ENCODE measurements around the gene SEC16A. TPM values are rescaled to one million over a fixed set of nuclear protein-coding genes. Genes with fewer than 3 reads are reported as not detected.

SEC16A gene
- total RNA-seq, 4 donors from 2014 or later: 35.5 to 71.0 (median 50.5) TPM

DNA sequence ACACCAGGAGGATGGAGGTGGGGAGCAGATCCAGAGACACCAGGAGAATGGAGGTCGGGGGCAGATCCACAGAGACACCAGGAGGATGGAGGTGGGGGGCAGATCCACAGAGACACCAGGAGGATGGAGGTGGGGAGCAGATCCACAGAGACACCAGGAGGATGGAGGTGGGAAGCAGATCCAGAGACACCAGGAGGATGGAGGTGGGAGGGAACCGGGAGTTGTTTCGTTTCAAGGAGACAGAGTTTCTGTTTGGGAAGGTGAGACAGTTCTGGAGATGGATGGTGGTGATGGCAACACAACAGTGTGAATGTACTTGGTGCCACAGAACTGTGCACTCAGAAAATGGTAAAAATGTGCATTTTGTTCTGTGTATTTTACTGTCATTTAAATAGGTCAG is 34.2 kb downstream of the SEC16A start:
- WGBS, 2 donors (ENCODE audit: low coverage in 1 of 2): 76 to 84% methylated on average over 3 of the region's 3 CpGs
- no peaks in the 10 kb centered on the region for H3K9me3 ChIP-seq
- H3K4me3 ChIP-seq: no peak overlapping the region
- TF ChIP-seq, protein P1, sequence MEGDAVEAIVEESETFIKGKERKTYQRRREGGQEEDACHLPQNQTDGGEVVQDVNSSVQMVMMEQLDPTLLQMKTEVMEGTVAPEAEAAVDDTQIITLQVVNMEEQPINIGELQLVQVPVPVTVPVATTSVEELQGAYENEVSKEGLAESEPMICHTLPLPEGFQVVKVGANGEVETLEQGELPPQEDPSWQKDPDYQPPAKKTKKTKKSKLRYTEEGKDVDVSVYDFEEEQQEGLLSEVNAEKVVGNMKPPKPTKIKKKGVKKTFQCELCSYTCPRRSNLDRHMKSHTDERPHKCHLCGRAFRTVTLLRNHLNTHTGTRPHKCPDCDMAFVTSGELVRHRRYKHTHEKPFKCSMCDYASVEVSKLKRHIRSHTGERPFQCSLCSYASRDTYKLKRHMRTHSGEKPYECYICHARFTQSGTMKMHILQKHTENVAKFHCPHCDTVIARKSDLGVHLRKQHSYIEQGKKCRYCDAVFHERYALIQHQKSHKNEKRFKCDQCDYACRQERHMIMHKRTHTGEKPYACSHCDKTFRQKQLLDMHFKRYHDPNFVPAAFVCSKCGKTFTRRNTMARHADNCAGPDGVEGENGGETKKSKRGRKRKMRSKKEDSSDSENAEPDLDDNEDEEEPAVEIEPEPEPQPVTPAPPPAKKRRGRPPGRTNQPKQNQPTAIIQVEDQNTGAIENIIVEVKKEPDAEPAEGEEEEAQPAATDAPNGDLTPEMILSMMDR (IDR thresholded peaks at IDR 0.05): no peak
- TF ChIP-seq EP300 (IDR thresholded peaks at IDR 0.05): no peak
- H3K4me1 ChIP-seq: no peaks in the 10 kb centered on the region
- no peak for ATAC-seq
- no peaks in the 10 kb centered on the region for H3K27me3 ChIP-seq
- no peak overlapping the region for H3K27ac ChIP-seq
- H3K36me3 ChIP-seq: peaks cover 0 to 98% of the 10 kb centered on the region in 2 donors

DNA sequence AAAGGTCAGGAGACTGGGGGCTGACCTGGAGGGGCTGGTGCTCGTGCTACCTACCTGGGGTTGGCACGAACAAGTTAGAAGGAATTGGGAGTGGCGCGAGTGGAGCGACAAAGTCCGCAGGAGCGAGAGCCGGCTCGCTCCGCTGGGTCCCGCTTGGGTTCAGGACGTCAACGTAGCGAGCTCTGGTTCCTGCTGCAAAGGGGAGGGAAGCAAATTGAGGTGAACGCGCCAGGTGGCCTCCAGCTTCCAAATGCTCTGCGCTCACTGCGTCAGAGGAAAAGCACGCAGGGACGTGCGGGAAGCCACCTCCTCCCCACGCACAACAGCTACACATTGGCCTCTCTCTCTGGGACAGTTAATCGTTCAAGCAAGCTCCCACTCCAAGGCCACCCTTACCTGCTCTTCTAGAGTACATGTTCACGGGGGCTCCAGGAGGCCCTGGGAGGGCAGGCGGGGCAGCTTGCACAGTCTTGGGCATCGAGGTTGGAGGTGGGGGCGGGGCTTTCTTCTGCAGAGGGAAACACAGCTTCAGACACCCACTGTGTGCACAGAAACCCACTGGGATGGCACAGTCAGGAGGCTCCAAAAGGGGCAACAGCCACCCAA is 35.6 kb downstream of the SEC16A start:
- Histone ChIP-seq H3K4me1 (no peaks in the 10 kb centered on the region), H3K27ac (no peak overlapping the region), H3K4me3 (no peak overlapping the region), H3K9me3 (no peaks in the 10 kb centered on the region), H3K27me3 (no peaks in the 10 kb centered on the region), H3K36me3 (peaks cover 0 to 99% of the 10 kb centered on the region in 2 donors)
- no peak for ATAC-seq
- WGBS, 2 donors (ENCODE audit: low coverage in 1 of 2): 93% methylated on average over 8 of the region's 27 CpGs; no CpG with 5 or more reads in 1 of the 2 donors
- TF ChIP-seq POLR2A (IDR thresholded peaks at IDR 0.05) (no peak), EP300 (IDR thresholded peaks at IDR 0.05) (no peak), POLR2AphosphoS5 (IDR thresholded peaks at IDR 0.05) (no peak)
- TF ChIP-seq, protein P1 (IDR thresholded peaks at IDR 0.05): no peak

DNA sequence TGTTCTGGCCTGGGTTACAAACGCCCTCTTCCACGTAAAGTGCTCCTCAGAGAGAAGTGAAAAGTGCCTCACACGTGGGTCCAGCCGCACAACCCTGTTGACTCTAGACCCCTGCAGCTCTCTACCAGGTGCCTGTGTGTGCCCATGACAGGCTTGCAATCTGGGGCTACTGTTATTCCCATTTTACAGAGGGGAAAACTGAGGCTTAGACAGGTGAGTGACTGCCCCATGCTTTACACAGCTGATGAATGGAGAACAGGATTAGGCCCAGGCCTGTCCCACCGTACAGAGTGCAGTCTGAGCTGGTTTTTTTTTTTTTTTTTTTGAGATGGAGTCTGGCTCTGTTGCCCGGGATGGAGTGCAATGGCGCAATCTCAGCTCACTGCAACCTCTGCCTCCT is 37.0 kb downstream of the SEC16A start:
- Histone ChIP-seq H3K27ac (no peak overlapping the region), H3K27me3 (no peaks in the 10 kb centered on the region), H3K36me3 (peaks cover 0 to 100% of the 10 kb centered on the region in 2 donors), H3K4me1 (no peaks in the 10 kb centered on the region), H3K9me3 (no peaks in the 10 kb centered on the region), H3K4me3 (no peak overlapping the region)
- no peak for TF ChIP-seq EP300 (IDR thresholded peaks at IDR 0.05)
- no peak for TF ChIP-seq POLR2AphosphoS5 (IDR thresholded peaks at IDR 0.05)
- TF ChIP-seq POLR2A (IDR thresholded peaks at IDR 0.05): no peak
- TF ChIP-seq, protein P1 (IDR thresholded peaks at IDR 0.05): no peak
- WGBS, 2 donors (ENCODE audit: low coverage in 1 of 2): 88% methylated on average over 7 of the region's 7 CpGs; no CpG with 5 or more reads in 1 of the 2 donors
- ATAC-seq: no peak

DNA sequence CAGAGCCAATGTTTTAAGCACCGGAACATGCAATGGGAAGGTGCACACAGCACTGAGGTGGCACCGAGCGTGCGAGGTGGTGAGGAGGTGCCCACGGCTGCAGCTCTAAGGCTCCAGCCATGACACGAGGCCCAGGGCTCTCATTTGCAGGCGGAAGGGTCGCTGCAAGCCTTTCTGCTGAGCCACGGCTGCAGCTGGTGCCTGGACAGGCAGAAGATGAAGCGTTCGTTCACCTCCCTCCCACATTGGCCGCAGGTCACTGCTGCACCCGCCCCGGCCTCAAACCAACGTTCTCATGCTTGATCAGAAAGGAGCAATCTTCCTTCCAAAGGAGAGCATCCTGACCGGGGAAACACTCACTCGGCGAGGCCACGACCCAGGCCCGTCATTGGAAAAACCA is 38.7 kb downstream of the SEC16A start:
- TF ChIP-seq EP300 (IDR thresholded peaks at IDR 0.05): no peak
- no peak for TF ChIP-seq POLR2A (IDR thresholded peaks at IDR 0.05)
- no peak for TF ChIP-seq POLR2AphosphoS5 (IDR thresholded peaks at IDR 0.05)
- TF ChIP-seq, protein P1 (IDR thresholded peaks at IDR 0.05): no peak
- H3K36me3 ChIP-seq: peaks cover 0 to 87% of the 10 kb centered on the region in 2 donors
- H3K9me3 ChIP-seq: no peaks in the 10 kb centered on the region
- H3K4me3 ChIP-seq: no peak overlapping the region
- H3K27ac ChIP-seq: no peak overlapping the region
- peaks cover 0 to 11% (median 3%) of the 10 kb centered on the region in 3 donors for H3K4me1 ChIP-seq
- no peaks in the 10 kb centered on the region for H3K27me3 ChIP-seq
- ATAC-seq: no peak
- WGBS, 2 donors (ENCODE audit: low coverage in 1 of 2): 90% methylated on average over 5 of the region's 20 CpGs; no CpG with 5 or more reads in 1 of the 2 donors

DNA sequence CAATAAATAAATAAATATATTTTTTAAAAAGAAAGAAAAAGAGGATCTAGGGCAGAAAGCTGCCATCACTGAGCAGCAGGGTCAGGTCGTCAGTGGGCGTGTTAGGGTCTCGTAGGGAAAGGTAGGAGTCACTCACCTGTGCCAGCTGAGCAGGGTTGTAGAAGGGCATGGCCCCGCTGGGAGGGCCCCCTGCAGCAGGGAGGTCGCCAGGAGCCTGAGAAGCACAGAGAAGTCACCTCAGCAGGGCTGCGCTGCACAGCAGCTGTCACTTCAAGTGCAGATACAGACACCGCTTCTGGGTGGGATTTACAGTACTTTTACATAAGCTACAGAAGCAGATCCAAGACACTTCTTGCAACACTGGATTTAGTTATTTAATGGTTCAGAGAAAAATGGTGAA is 39.2 kb downstream of the SEC16A start:
- H3K9me3 ChIP-seq: no peaks in the 10 kb centered on the region
- 91 to 92% methylated on average over 4 to 6 of the region's 7 CpGs for WGBS, 2 donors (ENCODE audit: low coverage in 1 of 2)
- no peak overlapping the region for H3K27ac ChIP-seq
- H3K4me1 ChIP-seq: peaks cover 0 to 15% (median 3%) of the 10 kb centered on the region in 3 donors
- H3K36me3 ChIP-seq: peaks cover 0 to 82% of the 10 kb centered on the region in 2 donors
- H3K4me3 ChIP-seq: no peak overlapping the region
- no peaks in the 10 kb centered on the region for H3K27me3 ChIP-seq
- TF ChIP-seq, protein P1 (IDR thresholded peaks at IDR 0.05): no peak
- TF ChIP-seq EP300 (IDR thresholded peaks at IDR 0.05) (no peak), POLR2AphosphoS5 (IDR thresholded peaks at IDR 0.05) (no peak), POLR2A (IDR thresholded peaks at IDR 0.05) (no peak)
- no peak for ATAC-seq
